DND-41 (cell line): ENCODE data around the gene BAHD1.

Source experiments
- EZH2 ChIP-seq: IDR thresholded peaks from 3 replicates; pipeline ENCODE4 v1.6.1; 2012; ENCODE audit warnings: borderline replicate concordance, low read depth, mild to moderate bottlenecking, moderate library complexity, low read length, inconsistent platforms; ENCODE audit not compliant: severe bottlenecking
- TF ChIP-seq, protein P1 (sequence below): IDR thresholded peaks from 2 replicates; pipeline ENCODE4 v1.5.1; 2012; ENCODE audit warnings: borderline replicate concordance, low read length, moderate library complexity, mild to moderate bottlenecking; ENCODE audit not compliant: poor library complexity, severe bottlenecking; ENCODE audit errors: extremely low read depth

DNA sequence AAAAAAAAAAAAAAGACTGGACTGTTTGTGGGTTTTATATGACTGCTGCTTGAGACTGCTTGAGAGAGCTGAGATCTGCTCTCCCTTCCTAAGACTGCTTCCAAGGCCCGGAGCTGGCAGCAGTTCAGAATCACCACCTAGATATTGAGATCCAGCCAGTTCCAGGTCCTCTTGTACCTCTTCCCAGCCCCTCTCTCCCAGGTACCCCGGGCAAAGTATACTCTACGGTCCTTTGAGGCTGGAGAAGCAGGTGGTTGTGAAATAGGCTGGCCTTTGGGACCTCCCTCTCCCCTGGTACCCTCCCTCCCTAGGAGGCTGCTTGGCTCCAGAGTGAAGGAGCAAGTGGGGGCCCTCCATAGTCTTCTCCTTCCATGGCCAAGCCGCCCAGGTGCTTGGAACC, 12.6 kb upstream of the BAHD1 start:
- TF ChIP-seq, protein P1, sequence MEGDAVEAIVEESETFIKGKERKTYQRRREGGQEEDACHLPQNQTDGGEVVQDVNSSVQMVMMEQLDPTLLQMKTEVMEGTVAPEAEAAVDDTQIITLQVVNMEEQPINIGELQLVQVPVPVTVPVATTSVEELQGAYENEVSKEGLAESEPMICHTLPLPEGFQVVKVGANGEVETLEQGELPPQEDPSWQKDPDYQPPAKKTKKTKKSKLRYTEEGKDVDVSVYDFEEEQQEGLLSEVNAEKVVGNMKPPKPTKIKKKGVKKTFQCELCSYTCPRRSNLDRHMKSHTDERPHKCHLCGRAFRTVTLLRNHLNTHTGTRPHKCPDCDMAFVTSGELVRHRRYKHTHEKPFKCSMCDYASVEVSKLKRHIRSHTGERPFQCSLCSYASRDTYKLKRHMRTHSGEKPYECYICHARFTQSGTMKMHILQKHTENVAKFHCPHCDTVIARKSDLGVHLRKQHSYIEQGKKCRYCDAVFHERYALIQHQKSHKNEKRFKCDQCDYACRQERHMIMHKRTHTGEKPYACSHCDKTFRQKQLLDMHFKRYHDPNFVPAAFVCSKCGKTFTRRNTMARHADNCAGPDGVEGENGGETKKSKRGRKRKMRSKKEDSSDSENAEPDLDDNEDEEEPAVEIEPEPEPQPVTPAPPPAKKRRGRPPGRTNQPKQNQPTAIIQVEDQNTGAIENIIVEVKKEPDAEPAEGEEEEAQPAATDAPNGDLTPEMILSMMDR = no peak
- TF ChIP-seq EZH2 = no peak
